ENCODE measurements around the gene SVBP.
"Not testable (repeated sequence)": the region's sequence is repeated elsewhere in the genome, so short reads cannot be mapped to it uniquely, and the experiment has no call there.

GRCh38 chr1:42856554-42856953, 39.4 kb upstream of the SVBP start:
- TF ChIP-seq, protein P1, sequence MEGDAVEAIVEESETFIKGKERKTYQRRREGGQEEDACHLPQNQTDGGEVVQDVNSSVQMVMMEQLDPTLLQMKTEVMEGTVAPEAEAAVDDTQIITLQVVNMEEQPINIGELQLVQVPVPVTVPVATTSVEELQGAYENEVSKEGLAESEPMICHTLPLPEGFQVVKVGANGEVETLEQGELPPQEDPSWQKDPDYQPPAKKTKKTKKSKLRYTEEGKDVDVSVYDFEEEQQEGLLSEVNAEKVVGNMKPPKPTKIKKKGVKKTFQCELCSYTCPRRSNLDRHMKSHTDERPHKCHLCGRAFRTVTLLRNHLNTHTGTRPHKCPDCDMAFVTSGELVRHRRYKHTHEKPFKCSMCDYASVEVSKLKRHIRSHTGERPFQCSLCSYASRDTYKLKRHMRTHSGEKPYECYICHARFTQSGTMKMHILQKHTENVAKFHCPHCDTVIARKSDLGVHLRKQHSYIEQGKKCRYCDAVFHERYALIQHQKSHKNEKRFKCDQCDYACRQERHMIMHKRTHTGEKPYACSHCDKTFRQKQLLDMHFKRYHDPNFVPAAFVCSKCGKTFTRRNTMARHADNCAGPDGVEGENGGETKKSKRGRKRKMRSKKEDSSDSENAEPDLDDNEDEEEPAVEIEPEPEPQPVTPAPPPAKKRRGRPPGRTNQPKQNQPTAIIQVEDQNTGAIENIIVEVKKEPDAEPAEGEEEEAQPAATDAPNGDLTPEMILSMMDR (conservative IDR thresholded peaks at IDR 0.05), result not testable (repeated sequence)
- not testable (repeated sequence) for TF ChIP-seq EZH2 (IDR thresholded peaks at IDR 0.05; ENCODE audit: low read depth)

Measured in PC-9 (cell line).